WI38 (cell line): ENCODE measurements around the gene CLRN3.

Source experiments
- H3K4me3 ChIP-seq: 2 replicates; pipeline ENCODE4 v1.5.1; 2011; ENCODE audit warnings: low read depth, mild to moderate bottlenecking, control low read depth, low read length
- CTCF ChIP-seq: IDR thresholded peaks from 2 replicates; pipeline ENCODE4 v1.5.1; 2012; ENCODE audit warnings: low read depth, mild to moderate bottlenecking, control low read depth, low read length

CLRN3 gene

GRCh38 chr10:127892743-127893142 lies at the start of gene CLRN3:
TSS of gene CLRN3 (minus strand) at chr10:127892941. CDS start at chr10:127892784, 157 bp downstream.
- no peak for TF ChIP-seq CTCF
- no peak within 1 kb of the TSS for H3K4me3 ChIP-seq

- TF ChIP-seq CTCF, result no peak
- H3K4me3 ChIP-seq, result no peak overlapping the region
These were observed 48.3 kb upstream of the CLRN3 start for GRCh38 chr10:127940866-127941640.

GRCh38 chr10:127939786-127940330 lies 47.1 kb upstream of the CLRN3 start:
- no peak overlapping the region for H3K4me3 ChIP-seq
- TF ChIP-seq CTCF, result no peak

- no peak for TF ChIP-seq CTCF
- no peak overlapping the region for H3K4me3 ChIP-seq
These were observed 45.2 kb upstream of the CLRN3 start for GRCh38 chr10:127937915-127938463.

- TF ChIP-seq CTCF, result no peak
These were observed 44.3 kb upstream of the CLRN3 start for GRCh38 chr10:127937069-127937468.

GRCh38 chr10:127935071-127935561 lies 42.4 kb upstream of the CLRN3 start:
- TF ChIP-seq CTCF, result no peak

More at GRCh38 chr10:127937069-127937468, 44.3 kb upstream of the CLRN3 start:
- H3K4me3 ChIP-seq, result no peak overlapping the region

GRCh38 chr10:127934383-127934782 lies 41.6 kb upstream of the CLRN3 start:
- no peak for TF ChIP-seq CTCF
- no peak overlapping the region for H3K4me3 ChIP-seq

More at GRCh38 chr10:127935071-127935561, 42.4 kb upstream of the CLRN3 start:
- no peak overlapping the region for H3K4me3 ChIP-seq
